Measurements from ENCODE around the gene TNFSF8.

The TNFSF8 gene

GRCh38 chr9:114889802-114890224 is 40.6 kb downstream of the TNFSF8 start:
- no peak overlapping the region for H3K4me3 ChIP-seq (ENCODE audit: control insufficient read depth, low read depth, low read length)
- no peak for TF ChIP-seq CTCF (conservative IDR thresholded peaks at IDR 0.05; ENCODE audit: control insufficient read depth, insufficient read depth, low read depth, low read length)
- DNase-seq (ENCODE audit: low read depth) = no peak

GRCh38 chr9:114888607-114889006 is 41.8 kb downstream of the TNFSF8 start:
- no peak for TF ChIP-seq CTCF (conservative IDR thresholded peaks at IDR 0.05; ENCODE audit: control insufficient read depth, insufficient read depth, low read depth, low read length)
- no peak for DNase-seq (ENCODE audit: low read depth)
- no peak overlapping the region for H3K4me3 ChIP-seq (ENCODE audit: control insufficient read depth, low read depth, low read length)

- no peak overlapping the region for H3K4me3 ChIP-seq (ENCODE audit: control insufficient read depth, low read depth, low read length)
- no peak for TF ChIP-seq CTCF (conservative IDR thresholded peaks at IDR 0.05; ENCODE audit: control insufficient read depth, insufficient read depth, low read depth, low read length)
- no peak for DNase-seq (ENCODE audit: low read depth)
These were observed 42.4 kb downstream of the TNFSF8 start for GRCh38 chr9:114887963-114888362.

GRCh38 chr9:114884787-114885452 is 45.5 kb downstream of the TNFSF8 start:
- TF ChIP-seq CTCF (conservative IDR thresholded peaks at IDR 0.05; ENCODE audit: control insufficient read depth, insufficient read depth, low read depth, low read length) = no peak
- no peak for DNase-seq (ENCODE audit: low read depth)
- no peak overlapping the region for H3K4me3 ChIP-seq (ENCODE audit: control insufficient read depth, low read depth, low read length)

- H3K4me3 ChIP-seq (ENCODE audit: control insufficient read depth, low read depth, low read length) = no peak overlapping the region
- DNase-seq (ENCODE audit: low read depth) = peak; percentile 51
- no peak for TF ChIP-seq CTCF (conservative IDR thresholded peaks at IDR 0.05; ENCODE audit: control insufficient read depth, insufficient read depth, low read depth, low read length)
These were observed 46.7 kb downstream of the TNFSF8 start for GRCh38 chr9:114883709-114884108.

GRCh38 chr9:114880291-114880745 is 50.1 kb downstream of the TNFSF8 start:
- no peak for TF ChIP-seq CTCF (conservative IDR thresholded peaks at IDR 0.05; ENCODE audit: control insufficient read depth, insufficient read depth, low read depth, low read length)
- DNase-seq (ENCODE audit: low read depth) = peak; percentile 55
- no peak overlapping the region for H3K4me3 ChIP-seq (ENCODE audit: control insufficient read depth, low read depth, low read length)

Measured in fibroblast of mammary gland (primary cell).